Activated CD8-positive, alpha-beta T cell treated with anti-CD3 and anti-CD28 coated beads, Interleukin-2, amount 10 ng/mL, durations not matched to agents 7 days and 5 days (primary cell): ENCODE results near the gene C10orf53. TPM values are rescaled to one million over a fixed set of nuclear protein-coding genes. Genes with fewer than 3 reads are reported as not detected.

Experiments used
- ATAC-seq: fragments of 150-1000 bp; cut with Tn5 transposase; one replicate; pipeline ENCODE4 v1.10.0; 2021; ENCODE audit warnings: moderate library complexity
- CTCF ChIA-PET: fragments of 350-600 bp; sonication (Branson Sonifier 250); formaldehyde crosslinking; loops from one replicate; lab custom pipeline; 2021; ENCODE audit warnings: antibody characterized with exemption; lab: Charles Lee
- POLR2A ChIA-PET: fragments of 350-600 bp; sonication (Branson Sonifier 250); formaldehyde crosslinking; loops from one replicate; lab custom pipeline; 2021; ENCODE audit warnings: antibody characterized with exemption; lab: Charles Lee
- DNase-seq: peaks from one replicate; pipeline ENCODE4 v3.0.0-alpha.2; 2020
- H3K27ac Mint-ChIP-seq: one replicate; pipeline ENCODE4 v1.8.0; 2021; ENCODE audit warnings: mild to moderate bottlenecking, mixed read lengths
- H3K27me3 Mint-ChIP-seq: one replicate; pipeline ENCODE4 v1.8.0; 2021; ENCODE audit warnings: low read depth, mixed read lengths
- H3K36me3 Mint-ChIP-seq: one replicate; pipeline ENCODE4 v1.8.0; 2021; ENCODE audit warnings: low read depth, mixed read lengths
- H3K4me1 Mint-ChIP-seq: one replicate; pipeline ENCODE4 v1.8.0; 2021; ENCODE audit warnings: low read depth, mixed read lengths
- H3K4me3 Mint-ChIP-seq: one replicate; pipeline ENCODE4 v1.8.0; 2021; ENCODE audit warnings: mild to moderate bottlenecking, mixed read lengths
- H3K9me3 Mint-ChIP-seq: one replicate; pipeline ENCODE4 v1.8.0; 2022; ENCODE audit warnings: mixed read lengths; ENCODE audit not compliant: insufficient read depth
- total RNA-seq, 2 experiments: library from RNA; stranded (reverse); gene quantifications; one replicate each; pipeline ENCODE4 v1.2.3, GENCODE V29; 2021

C10orf53 gene
- total RNA-seq, 2 experiments from 2014 or later = not detected

GRCh38 chr10:49647554-49647953, 31.9 kb upstream of the C10orf53 start:
- H3K27ac Mint-ChIP-seq = no peak overlapping the region
- no peaks in the 10 kb centered on the region for H3K36me3 Mint-ChIP-seq
- H3K4me1 Mint-ChIP-seq = peaks cover 29% of the 10 kb centered on the region
- peaks cover 6% of the 10 kb centered on the region for H3K27me3 Mint-ChIP-seq
- POLR2A ChIA-PET = no interaction called here
- no peaks in the 10 kb centered on the region for H3K9me3 Mint-ChIP-seq
- no peak for DNase-seq
- no peak overlapping the region for H3K4me3 Mint-ChIP-seq
- CTCF ChIA-PET = no interaction called here
- no peak for ATAC-seq

GRCh38 chr10:49647985-49648795, 31.3 kb upstream of the C10orf53 start:
- H3K27ac Mint-ChIP-seq = no peak overlapping the region
- POLR2A ChIA-PET = no interaction called here
- CTCF ChIA-PET = no interaction called here

GRCh38 chr10:49649294-49649693, 30.2 kb upstream of the C10orf53 start:
- POLR2A ChIA-PET = interaction anchor here (1.0 kb wide), 1 partner anchor 110 kb away, joined by 3 read pairs; the partner anchor contains the start of gene ERCC6
- Mint-ChIP-seq H3K9me3 (no peaks in the 10 kb centered on the region), H3K4me3 (no peak overlapping the region), H3K27ac (peak overlapping the region; percentile 75), H3K27me3 (peaks cover 9% of the 10 kb centered on the region), H3K36me3 (no peaks in the 10 kb centered on the region), H3K4me1 (peaks cover 29% of the 10 kb centered on the region)
- ATAC-seq (peak; percentile 86), DNase-seq (peak; percentile 81)
- CTCF ChIA-PET = interaction anchor here (1.4 kb wide), 1 partner anchor 56 kb away, joined by 5 read pairs; no protein-coding TSS in a partner anchor

More at GRCh38 chr10:49647985-49648795, 31.3 kb upstream of the C10orf53 start:
- DNase-seq (peak; percentile 16), ATAC-seq (no peak)
- peaks cover 29% of the 10 kb centered on the region for H3K4me1 Mint-ChIP-seq
- no peaks in the 10 kb centered on the region for H3K9me3 Mint-ChIP-seq
- no peak overlapping the region for H3K4me3 Mint-ChIP-seq
- peaks cover 6% of the 10 kb centered on the region for H3K27me3 Mint-ChIP-seq
- no peaks in the 10 kb centered on the region for H3K36me3 Mint-ChIP-seq

DNA sequence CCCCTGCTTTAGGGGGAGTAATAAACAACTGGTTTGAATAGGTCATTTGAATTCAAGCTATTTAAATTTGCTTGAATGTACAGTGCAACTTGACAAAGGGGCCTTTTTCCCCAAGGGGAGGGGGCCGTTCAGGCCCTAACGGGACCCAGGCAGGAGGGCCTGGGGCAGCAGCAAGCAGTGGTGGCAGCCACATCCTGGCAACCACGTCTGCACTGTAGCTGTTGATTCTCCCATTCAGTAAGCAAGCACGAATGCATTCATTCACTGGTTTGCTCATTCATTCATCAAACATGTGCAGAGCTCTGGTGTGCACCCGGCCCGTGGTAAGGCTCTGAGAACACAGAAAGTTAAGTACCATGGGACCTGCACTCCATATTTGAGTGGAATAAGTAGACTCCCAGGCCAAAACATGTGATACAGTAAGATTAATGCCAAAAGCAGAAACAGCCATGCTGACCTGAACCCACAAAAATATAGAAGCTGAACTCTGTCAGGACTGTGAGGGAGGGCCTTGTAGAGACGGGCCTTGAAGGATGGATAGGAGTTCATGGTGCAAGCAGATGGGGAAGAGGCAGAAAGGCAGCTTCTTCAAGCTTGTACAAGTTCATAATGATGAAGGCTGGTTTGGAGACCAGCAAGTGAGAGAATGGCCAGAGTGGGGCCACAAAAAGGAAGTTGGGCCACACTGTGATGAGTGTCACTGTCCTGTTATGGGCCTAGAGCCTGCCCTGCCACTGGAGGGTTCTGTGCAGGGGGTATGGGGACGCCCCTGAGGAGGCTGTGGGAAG, 29.3 kb upstream of the C10orf53 start:
- no peaks in the 10 kb centered on the region for H3K36me3 Mint-ChIP-seq
- H3K4me1 Mint-ChIP-seq = peaks cover 29% of the 10 kb centered on the region
- peak overlapping the region; percentile 75 for H3K27ac Mint-ChIP-seq
- POLR2A ChIA-PET = interaction anchor here (1.0 kb wide), 1 partner anchor 111 kb away, joined by 3 read pairs; the partner anchor contains the start of gene ERCC6
- ATAC-seq (peak; percentile 39), DNase-seq (peak; percentile 38)
- peaks cover 11% of the 10 kb centered on the region for H3K27me3 Mint-ChIP-seq
- no peak overlapping the region for H3K4me3 Mint-ChIP-seq
- CTCF ChIA-PET = interaction anchor here (1.4 kb wide), 1 partner anchor 57 kb away, joined by 5 read pairs; no protein-coding TSS in a partner anchor
- no peaks in the 10 kb centered on the region for H3K9me3 Mint-ChIP-seq

DNA sequence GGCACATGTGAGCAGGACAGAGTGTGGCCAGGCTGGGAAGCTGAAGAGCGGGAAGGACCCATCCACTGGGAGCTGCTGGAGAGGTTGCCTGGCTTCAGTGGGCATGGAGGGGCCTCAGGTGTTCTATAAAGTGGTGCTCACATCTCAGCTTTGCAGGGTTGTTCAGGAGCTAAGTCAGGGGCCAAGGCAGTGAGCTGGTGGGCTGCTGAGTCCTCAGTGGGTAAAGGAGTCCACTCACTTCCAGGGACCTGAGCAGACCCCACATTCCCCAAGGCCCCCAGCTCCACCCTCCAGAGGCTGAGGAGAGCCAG, 28.8 kb upstream of the C10orf53 start:
- Mint-ChIP-seq H3K9me3 (no peaks in the 10 kb centered on the region), H3K36me3 (no peaks in the 10 kb centered on the region), H3K4me3 (no peak overlapping the region), H3K27ac (peak overlapping the region; percentile 53), H3K27me3 (peaks cover 8% of the 10 kb centered on the region), H3K4me1 (peaks cover 29% of the 10 kb centered on the region)
- POLR2A ChIA-PET = no interaction called here
- no peak for DNase-seq
- CTCF ChIA-PET = no interaction called here
- no peak for ATAC-seq

GRCh38 chr10:49651039-49651835, 28.2 kb upstream of the C10orf53 start:
- DNase-seq (no peak), ATAC-seq (no peak)
- Mint-ChIP-seq H3K4me3 (no peak overlapping the region), H3K9me3 (no peaks in the 10 kb centered on the region), H3K27ac (no peak overlapping the region), H3K36me3 (no peaks in the 10 kb centered on the region), H3K4me1 (peaks cover 29% of the 10 kb centered on the region), H3K27me3 (peaks cover 8% of the 10 kb centered on the region)
- CTCF ChIA-PET = no interaction called here
- POLR2A ChIA-PET = no interaction called here

- no peak overlapping the region for H3K4me3 Mint-ChIP-seq
- no peak overlapping the region for H3K27ac Mint-ChIP-seq
- CTCF ChIA-PET = no interaction called here
Observed at GRCh38 chr10:49651917-49652316, 27.5 kb upstream of the C10orf53 start.

GRCh38 chr10:49652421-49653272, 26.8 kb upstream of the C10orf53 start:
- Mint-ChIP-seq H3K9me3 (no peaks in the 10 kb centered on the region), H3K27me3 (peaks cover 12% of the 10 kb centered on the region), H3K4me3 (no peak overlapping the region), H3K4me1 (peaks cover 28% of the 10 kb centered on the region), H3K36me3 (no peaks in the 10 kb centered on the region), H3K27ac (no peak overlapping the region)
- ATAC-seq (no peak), DNase-seq (no peak)
- CTCF ChIA-PET = no interaction called here
- POLR2A ChIA-PET = no interaction called here

More at GRCh38 chr10:49651917-49652316, 27.5 kb upstream of the C10orf53 start:
- H3K27me3 Mint-ChIP-seq = peaks cover 12% of the 10 kb centered on the region
- ATAC-seq (no peak), DNase-seq (no peak)
- H3K36me3 Mint-ChIP-seq = no peaks in the 10 kb centered on the region
- H3K4me1 Mint-ChIP-seq = peaks cover 29% of the 10 kb centered on the region
- no peaks in the 10 kb centered on the region for H3K9me3 Mint-ChIP-seq
- POLR2A ChIA-PET = no interaction called here

- CTCF ChIA-PET = no interaction called here
- Mint-ChIP-seq H3K9me3 (no peaks in the 10 kb centered on the region), H3K4me1 (peaks cover 22% of the 10 kb centered on the region), H3K4me3 (no peak overlapping the region), H3K27ac (no peak overlapping the region), H3K36me3 (no peaks in the 10 kb centered on the region), H3K27me3 (peaks cover 11% of the 10 kb centered on the region)
- DNase-seq (no peak), ATAC-seq (no peak)
- POLR2A ChIA-PET = no interaction called here
Observed at GRCh38 chr10:49653273-49653929, 26.1 kb upstream of the C10orf53 start.

DNA sequence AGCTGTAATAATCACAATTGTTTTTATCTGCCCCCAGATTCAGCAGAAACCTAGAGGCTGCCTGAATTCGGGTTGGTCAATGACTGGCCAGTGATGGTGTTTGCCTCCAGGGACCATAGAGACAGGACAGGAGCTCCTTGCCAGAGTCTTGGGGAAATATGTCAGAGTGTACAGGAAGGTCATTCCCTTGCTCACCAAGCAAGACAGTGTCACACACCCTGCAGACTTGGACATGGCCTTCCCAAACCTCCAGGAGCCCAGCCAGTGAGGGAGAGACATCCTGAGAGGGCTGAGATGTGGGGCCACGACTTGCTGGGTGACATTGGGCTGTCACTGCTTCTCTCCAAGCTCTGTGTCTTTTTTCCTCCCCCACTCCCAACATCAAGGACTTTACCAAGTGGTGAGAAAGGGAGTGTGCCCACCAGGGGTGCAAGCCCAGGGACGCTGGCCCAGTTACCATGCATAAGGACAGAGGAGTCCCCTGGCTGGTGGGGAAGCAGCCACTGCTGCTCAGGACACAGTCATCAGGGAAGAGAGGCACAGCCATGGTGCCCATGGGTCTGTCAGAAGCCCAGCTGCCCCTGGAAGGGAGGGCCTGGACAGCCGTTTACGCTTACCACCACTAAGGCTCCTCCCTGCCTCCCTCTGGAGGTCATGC, 25.3 kb upstream of the C10orf53 start:
- Mint-ChIP-seq H3K27ac (no peak overlapping the region), H3K36me3 (no peaks in the 10 kb centered on the region), H3K4me3 (no peak overlapping the region), H3K4me1 (peaks cover 14% of the 10 kb centered on the region), H3K9me3 (peaks cover 7% of the 10 kb centered on the region), H3K27me3 (peaks cover 9% of the 10 kb centered on the region)
- no peak for ATAC-seq
- POLR2A ChIA-PET = no interaction called here
- CTCF ChIA-PET = no interaction called here
- DNase-seq = no peak
